GM21723 (cell line): Measurements from ENCODE around the gene CACNA2D3.
"Not testable (repeated sequence)": the region's sequence is repeated elsewhere in the genome, so short reads cannot be mapped to it uniquely, and the experiment has no call there.

ENCODE experiments used
- ATAC-seq: cut with Tn5 transposase; IDR thresholded peaks from one replicate; pipeline ENCODE4 v1.9.1; 2021; ENCODE audit warnings: mild to moderate bottlenecking, moderate library complexity; ENCODE audit not compliant: unreplicated experiment

The CACNA2D3 gene

GRCh38 chr3:55090291-55090690, 967.9 kb downstream of the CACNA2D3 start:
- no peak for ATAC-seq

GRCh38 chr3:55090746-55091145, 968.4 kb downstream of the CACNA2D3 start:
- ATAC-seq = no peak

- no peak for ATAC-seq
Observed at GRCh38 chr3:55091381-55092225, 969.3 kb downstream of the CACNA2D3 start.

GRCh38 chr3:55094676-55095075, 972.3 kb downstream of the CACNA2D3 start:
- no peak for ATAC-seq

- ATAC-seq = no peak
Observed at GRCh38 chr3:55097441-55097840, 975.1 kb downstream of the CACNA2D3 start.

- no peak for ATAC-seq
Observed at GRCh38 chr3:55105647-55106046, 983.3 kb downstream of the CACNA2D3 start.

- ATAC-seq = no peak
Observed at GRCh38 chr3:55107187-55107586, 984.8 kb downstream of the CACNA2D3 start.

GRCh38 chr3:55111906-55112305, 989.6 kb downstream of the CACNA2D3 start:
- ATAC-seq = not testable (repeated sequence)

GRCh38 chr3:55118451-55118850, 996.1 kb downstream of the CACNA2D3 start:
- ATAC-seq = no peak

GRCh38 chr3:55119268-55119667, 996.9 kb downstream of the CACNA2D3 start:
- ATAC-seq = no peak

- ATAC-seq = no peak
Observed at GRCh38 chr3:55122312-55122711, 1000.0 kb downstream of the CACNA2D3 start.
